ENCODE results near the gene CCDC146.
"Not testable (repeated sequence)": the region's sequence is repeated elsewhere in the genome, so short reads cannot be mapped to it uniquely, and the experiment has no call there.

CCDC146 gene, protein sequence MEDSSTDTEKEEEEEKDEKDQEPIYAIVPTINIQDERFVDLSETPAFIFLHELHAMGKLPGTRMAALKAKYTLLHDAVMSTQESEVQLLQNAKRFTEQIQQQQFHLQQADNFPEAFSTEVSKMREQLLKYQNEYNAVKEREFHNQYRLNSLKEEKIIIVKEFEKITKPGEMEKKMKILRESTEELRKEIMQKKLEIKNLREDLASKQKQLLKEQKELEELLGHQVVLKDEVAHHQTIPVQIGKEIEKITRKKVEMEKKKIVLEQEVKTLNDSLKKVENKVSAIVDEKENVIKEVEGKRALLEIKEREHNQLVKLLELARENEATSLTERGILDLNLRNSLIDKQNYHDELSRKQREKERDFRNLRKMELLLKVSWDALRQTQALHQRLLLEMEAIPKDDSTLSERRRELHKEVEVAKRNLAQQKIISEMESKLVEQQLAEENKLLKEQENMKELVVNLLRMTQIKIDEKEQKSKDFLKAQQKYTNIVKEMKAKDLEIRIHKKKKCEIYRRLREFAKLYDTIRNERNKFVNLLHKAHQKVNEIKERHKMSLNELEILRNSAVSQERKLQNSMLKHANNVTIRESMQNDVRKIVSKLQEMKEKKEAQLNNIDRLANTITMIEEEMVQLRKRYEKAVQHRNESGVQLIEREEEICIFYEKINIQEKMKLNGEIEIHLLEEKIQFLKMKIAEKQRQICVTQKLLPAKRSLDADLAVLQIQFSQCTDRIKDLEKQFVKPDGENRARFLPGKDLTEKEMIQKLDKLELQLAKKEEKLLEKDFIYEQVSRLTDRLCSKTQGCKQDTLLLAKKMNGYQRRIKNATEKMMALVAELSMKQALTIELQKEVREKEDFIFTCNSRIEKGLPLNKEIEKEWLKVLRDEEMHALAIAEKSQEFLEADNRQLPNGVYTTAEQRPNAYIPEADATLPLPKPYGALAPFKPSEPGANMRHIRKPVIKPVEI

DNA sequence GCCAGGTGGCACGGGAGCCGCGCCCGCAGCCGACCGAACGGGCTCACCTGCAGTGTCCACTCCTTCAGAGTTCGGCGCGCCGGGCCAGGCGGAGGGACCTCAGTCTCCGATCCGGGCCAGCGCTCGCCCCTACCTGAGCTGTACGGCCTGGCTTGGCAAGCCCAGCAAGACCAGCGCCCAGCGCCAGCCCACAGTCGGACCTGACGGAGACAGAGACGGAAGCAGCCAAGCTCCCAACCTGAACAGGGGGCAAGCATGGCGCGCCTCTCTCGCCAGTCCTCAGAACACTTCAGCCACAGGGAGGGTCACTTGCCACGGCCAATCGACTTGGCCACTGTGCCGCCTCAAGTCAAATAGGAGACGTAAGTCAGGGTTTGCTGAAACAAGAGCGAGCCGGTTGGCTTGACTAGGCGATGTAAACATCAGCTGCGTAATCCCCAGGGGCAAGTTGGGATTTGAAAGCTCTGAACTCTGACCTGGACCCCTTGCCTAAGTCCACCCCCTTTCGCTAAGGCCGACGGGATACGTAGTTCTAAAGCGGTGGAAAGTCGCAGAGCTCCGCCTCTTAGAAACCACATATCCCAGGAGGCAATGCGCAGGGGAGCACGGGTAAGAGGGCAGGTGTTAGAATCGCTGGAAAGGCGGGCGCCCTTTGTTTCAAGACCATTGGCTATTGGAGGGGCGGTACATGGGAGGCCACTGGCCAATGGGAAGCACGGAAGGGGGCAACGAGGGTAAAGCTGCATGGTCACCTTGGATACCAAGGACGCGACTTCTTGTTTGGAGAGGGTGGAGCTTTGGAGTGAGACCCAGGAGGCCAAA lies at the start of gene CCDC146:
CCDC146 (plus strand) TSS at position 756 of the 822 bp plus-strand sequence. CDS start 45,054 bp downstream, outside the sequence.
- DNase-seq = peak; percentile 96

DNA sequence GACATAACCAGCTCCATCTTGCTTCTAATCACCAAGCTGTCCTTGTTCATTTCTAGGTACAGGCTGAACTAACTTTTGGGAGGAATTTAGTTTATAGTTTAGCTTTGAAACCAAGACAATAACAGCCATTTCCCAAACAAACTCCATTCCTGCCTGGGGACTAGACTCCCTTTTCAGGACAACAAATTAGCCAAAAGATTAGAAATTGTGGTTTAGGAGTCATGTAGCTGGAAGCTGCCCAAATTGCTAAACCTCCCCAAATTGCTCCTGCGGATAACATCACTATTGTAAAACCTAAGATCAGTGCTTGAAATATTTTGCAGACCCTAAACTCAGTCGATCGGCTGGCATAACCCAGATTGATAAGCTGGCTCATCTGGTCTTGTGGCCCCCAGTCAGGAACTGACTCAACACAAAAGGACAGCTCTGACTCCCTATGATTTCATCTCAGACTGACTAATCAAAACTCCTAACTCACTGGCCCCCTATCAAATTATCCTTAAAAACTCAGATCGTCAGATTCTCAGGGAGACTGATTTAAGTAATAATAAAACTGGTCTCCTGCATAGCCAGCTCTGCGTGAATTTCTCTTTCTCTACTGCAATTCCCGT lies 47.5 kb upstream of the CCDC146 start:
- DNase-seq = not testable (repeated sequence)

DNA sequence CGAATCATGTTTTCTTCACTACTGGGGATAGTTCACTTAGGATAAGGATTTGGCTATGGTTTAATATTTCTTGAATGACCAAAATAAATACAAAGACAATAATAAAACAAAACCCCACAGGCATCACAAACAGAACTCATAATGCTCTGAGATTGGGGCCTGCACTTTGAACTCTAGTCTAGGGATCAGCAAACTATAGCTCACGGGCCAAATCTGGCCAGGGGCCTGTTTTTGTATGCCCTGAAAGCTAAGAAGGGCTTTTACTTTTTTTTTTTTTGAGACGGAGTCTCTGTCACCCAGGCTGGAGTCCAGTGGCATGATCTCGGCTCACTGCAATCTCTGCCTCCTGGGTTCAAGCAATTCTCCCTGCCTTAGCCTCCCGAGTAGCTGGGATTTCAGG lies 45.4 kb upstream of the CCDC146 start:
- not testable (repeated sequence) for DNase-seq

DNA sequence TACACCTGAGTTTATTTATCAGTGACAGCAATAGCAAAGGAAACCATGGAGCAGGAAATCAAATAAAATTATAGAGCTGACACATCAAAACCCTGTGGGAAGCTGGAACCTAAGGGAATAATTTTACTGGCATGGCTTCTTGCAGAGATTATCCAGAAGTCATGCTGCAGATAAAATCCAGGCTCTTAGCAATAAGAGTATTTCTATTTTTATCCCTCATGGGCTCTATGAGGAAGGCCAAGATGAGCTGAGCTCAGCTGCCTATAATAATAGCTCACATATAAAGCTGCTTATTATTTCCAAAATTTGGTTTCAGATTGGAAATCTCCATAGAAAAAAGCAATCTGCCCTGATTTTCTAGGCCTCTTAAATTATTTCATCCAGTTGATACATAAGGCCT lies 43.3 kb upstream of the CCDC146 start:
- DNase-seq = not testable (repeated sequence)

DNA sequence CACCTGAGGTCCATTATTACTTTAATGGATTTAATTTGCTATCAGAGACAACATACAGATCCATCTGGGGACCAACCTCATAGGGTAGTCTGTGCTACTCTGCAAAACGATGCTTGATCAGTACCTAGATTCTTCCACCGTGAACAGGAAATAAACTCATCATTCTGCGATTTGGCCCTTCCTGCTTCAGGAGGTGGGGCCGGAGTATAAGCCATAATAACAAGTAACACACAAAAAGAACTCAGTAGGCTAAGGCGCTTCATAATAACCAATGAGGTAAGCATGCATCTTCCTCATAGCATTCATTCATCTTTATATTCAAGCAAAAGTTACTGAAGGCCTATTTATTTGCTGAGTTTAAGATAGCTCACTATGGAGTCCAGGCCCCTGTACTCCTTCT lies 42.8 kb upstream of the CCDC146 start:
- DNase-seq = not testable (repeated sequence)

DNA sequence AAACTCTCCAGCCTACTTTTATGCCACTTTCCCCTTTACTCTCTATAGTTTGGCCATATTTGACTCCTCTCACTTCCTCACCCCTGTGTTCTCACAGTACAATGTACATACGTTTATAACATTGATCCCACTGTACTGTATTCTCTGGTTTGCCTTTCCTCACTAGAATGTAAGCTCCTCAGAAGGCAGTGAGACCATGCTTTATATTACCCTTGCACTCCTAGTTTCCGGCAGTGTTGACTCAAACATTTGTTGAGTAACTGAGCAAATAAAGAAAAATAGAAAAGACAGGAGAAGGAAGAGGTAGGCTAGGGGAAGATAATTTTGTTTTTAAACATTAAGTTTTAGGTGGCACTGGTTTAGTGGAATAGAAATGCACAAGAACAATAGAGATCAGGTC lies 42.2 kb upstream of the CCDC146 start:
- DNase-seq = not testable (repeated sequence)

DNA sequence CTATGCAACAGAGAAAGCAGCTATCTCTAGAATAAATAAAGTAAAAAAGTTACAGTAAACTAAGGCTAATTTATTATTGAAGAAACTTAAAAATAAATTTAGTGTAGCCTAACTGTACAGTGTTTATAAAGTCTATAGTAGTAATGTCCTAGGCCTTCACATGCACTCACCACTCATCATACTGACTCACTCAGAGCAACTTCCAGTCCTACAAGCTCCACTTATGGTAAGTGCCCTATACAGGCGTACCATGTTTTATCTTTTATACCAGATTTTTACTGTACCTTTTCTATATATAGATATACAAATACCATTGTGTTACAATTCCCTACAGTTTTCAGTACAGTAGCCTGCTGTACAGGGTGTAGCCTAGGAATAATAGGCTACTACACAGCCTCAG lies 40.2 kb upstream of the CCDC146 start:
- DNase-seq = not testable (repeated sequence)

DNA sequence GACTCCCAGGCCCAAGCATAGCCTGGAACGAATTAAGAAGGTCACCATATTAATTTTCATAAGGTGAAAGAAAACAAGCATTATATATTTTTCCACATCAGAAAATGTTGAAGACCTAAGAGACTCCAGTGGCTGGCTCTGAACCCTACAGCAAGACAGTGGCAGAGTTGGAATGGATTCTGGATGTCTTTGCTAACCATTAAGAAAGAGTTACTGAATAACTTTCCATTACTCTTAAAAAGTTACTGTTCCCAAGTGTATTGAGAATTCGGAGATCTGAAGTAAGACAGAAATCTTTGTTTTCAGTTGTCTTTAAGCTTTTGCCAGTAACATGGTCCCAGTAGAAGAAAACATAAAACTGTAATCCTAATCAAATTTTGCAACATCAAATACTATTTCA lies 30.1 kb upstream of the CCDC146 start:
- DNase-seq = not testable (repeated sequence)

DNA sequence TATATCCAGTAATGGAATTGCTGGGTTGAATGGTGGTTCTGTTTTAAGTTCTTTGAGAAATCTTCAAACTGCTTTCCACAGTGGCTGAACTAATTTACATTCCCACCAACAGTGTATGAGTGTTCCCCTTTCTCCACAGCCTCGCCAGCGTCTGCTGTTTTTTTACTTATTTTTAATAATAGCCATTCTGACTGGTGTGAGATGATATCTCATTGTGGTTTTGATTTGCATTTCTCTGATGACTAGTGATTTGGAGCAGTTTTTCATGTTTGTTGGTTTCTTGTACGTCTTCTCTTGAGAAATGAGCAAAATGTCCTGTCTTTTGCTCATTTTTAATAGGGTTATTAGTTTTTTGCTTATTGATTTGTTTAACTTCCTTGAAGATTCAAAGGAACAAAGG lies 21.9 kb upstream of the CCDC146 start:
- not testable (repeated sequence) for DNase-seq

DNA sequence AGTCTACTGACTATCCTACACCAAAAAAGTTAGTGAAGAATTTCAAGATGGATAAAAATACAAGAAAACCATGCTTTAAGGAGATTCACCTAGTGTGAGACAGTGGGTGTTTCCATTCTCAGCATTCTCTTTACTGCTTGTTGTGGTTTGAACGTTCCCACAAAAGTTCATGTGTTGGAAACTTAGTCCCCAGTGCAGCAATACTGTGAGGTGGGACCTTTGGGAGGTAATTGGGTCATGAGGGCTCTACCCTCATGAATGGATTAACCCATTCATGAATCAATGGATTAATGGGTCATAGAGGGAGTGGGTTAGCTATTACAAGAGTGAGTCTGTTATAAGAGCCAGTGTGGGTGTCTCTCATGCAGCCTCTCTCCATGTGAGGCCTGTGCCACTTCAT lies 21.2 kb upstream of the CCDC146 start:
- not testable (repeated sequence) for DNase-seq

DNA sequence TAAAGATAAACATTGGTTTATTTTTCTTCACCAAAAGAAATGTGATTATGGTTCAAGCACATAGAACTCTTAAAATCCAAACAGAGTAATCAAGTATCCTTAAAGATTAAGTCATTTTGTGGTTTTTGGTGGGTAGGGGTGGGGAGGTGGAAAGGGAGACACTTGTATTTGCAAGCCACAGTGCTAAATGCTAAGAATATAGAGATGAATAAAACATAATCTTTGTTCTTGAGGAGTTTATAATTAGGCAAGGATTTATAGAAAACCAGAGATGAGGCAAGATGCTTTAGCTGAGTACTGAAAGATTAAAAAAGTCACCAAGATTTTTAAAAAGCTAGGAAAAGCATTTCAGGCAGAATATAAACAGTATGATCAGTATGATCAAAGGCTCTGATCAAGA lies 19.7 kb upstream of the CCDC146 start:
- not testable (repeated sequence) for DNase-seq

DNA sequence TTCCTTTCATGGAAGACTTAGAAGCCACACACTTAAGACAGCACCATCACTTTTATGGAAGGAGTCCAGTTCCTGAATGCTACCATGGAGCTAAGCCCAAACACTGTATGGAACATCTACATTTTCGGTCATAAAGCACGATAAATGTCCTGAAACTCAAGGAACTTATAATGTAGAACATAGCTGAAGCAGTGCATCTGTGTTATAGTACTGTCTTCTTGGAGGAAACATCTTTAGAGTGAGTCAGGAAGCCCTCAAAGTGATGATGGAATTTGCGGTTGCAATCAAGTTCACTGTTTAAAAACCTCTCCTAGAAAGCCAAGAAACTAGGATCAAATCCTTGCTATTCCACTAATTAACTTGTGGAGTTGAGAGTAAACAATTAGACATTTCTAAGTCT lies 16.5 kb upstream of the CCDC146 start:
- not testable (repeated sequence) for DNase-seq

DNA sequence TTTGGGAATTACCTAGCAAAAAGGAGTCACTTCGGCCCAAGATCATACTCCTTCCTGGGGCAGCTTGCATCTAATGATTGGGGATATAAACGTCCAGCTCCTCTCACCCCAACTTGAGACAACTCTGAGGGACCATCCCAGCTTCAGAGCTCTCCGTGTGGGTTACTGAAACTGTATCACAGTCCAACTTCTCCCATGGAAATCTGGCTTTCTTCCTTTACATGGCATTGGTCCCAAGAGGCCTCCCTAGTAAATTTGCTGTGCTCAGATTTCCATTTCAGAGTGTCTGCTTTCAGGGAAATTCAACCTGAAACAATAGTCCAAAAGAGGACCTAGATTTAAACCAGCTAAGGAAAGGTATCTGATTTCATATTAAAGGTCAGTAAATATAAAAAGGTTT lies 14.8 kb upstream of the CCDC146 start:
- DNase-seq = not testable (repeated sequence)

DNA sequence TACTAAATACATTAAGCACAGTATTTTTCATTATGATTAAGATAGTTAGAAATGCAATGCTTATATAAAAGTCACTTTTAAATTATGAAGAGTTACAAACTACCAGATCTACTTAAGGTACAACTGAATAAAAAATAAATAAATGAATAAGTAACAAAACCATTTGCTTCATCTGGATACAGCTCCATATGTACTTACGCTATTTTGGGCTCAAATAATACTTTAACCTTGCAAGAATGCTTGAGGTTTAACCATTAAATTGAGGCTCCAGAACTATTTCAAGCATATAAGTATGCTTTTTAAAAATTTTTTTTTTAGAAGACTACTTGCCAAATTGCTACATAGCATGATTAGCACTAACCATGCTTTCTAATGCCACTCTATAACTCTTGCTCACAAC lies 14.1 kb upstream of the CCDC146 start:
- DNase-seq = not testable (repeated sequence)

DNA sequence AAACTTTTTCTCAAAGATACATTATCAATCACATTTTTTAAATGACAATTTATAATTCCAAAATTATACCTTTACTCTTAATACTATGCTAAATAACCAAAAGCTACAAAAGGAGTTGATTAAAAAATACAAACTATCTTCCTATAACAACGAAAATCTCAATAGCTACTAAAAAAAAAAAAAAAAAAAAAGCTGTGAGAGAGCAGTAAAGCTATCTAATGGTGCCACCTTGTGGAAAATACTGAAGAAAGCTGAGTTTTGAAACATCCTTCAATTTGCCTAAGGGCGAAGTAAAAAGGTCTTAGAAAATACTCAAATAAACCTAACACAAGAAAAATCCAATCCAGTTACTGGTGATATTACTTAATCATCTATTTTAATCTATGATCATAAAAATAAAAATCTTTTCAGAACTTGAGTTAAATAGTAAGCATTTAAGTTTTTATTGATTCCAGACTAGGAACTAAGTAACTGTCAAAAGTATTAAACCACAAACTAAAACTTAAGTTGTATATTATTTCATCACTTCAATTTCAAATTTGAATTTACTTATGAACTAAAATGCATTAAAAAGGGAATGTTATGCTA lies 9.6 kb upstream of the CCDC146 start:
- not testable (repeated sequence) for DNase-seq

DNA sequence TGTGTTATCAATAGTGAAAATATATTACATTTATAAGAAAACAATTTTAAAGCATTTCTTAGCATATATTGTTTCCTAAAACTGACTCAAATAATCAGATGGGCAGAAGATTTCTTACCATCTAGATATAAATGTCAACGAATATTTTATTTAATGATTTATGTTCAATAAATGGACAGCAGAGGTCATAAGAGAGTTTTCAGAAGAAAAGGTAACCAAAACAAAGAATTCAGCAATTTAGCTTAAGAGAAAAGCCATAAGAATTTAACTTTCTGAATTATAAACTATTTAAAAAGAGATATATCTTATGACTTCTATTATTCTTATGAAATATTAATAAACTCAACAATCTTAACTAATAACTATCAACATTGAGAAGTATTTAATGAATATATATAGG lies 3.1 kb downstream of the CCDC146 start:
- DNase-seq = not testable (repeated sequence)

DNA sequence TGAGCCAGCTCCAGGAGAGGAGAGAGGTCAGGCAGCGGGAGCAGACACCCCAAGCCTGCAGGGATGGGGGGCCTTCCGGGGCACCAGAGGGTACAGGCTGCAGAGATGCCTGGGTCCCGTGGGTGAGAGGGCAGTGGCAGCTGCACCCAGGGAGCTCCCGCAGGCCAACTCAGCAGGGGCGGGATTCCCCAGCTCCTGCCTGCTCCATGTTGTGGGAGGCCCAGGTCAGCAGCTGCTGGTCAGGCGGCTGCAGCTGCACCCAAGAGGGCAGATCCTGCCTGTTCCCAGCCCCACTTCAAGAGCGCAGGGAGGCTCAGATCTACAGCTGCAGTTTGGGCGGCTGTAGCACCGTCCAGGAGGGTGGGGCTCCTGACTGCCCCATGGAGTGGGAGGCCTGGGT lies 4.6 kb downstream of the CCDC146 start:
- peak; percentile 28 for DNase-seq

DNA sequence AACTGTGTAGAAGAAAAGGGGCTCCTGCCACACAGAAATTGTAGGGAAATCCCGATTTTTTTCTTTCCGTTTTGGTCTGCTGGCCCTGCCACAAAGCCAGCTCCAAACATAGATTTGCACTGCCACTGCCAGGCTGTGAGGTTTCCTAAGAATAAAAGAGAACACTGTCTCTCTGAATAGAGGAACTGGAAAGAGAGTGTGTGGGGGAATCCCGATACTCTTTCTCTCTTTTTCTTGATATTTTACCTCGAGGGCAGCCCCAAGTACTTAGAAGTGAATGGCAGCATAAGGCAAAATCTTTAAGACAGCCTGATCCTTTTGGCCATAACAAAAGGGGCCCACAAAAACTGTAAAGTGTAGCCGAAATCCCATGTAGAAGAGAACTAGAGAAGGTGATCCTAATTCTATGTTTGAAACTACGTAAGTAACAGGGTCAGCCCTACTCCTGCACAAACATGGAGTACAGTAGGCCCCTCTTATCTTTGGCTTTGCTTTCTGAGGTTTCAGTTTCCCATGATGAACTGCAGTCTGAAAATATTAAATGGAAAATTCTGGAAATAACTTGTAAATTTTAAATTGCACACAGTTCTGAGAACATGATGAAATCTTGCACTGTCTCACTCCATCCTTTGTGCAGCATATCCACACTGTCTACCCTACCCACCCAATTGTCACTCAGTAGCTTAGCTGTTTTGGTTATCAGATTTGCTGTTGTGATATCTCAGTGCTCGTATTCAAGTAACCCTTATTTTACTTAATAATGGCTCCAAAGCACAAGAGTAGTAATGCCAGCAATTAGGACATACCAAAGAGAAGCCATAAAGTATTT lies 6.4 kb downstream of the CCDC146 start:
- not testable (repeated sequence) for DNase-seq

DNA sequence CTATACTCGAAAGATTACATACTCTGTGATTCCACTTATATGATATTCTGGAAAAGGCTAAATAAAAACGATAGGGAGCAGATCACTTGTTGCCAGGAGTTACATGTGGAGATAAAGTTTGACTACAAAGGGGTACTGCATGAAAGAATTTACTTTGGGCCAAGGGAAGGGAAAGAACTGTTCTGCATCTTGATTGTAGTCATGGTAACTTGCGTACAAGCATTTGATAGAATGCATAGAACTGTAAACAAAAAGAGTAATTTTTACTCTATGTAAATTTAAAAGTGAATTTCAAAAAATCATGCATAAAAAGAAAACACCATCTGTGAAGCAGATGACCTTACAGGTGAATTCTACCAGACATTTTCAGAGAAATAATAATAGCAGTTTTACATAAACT lies 9.4 kb downstream of the CCDC146 start:
- DNase-seq = not testable (repeated sequence)

DNA sequence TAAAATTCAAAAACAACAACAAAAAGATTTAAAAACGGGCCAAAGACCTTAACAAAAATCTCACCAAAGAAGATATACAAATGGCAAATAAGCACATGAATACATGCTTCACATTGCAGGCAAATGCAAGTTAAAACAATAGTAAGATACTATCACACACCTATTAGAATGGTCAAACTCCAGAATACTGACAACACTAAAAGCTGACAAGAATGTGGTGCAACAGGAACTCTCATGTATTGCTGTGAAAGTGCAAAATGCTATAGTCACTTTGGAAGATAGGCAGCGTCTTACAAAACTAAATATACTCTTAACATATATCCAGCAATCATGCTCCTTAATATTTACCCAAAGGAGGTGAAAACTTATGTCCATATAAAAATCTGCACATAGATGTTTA lies 16.3 kb downstream of the CCDC146 start:
- not testable (repeated sequence) for DNase-seq

DNA sequence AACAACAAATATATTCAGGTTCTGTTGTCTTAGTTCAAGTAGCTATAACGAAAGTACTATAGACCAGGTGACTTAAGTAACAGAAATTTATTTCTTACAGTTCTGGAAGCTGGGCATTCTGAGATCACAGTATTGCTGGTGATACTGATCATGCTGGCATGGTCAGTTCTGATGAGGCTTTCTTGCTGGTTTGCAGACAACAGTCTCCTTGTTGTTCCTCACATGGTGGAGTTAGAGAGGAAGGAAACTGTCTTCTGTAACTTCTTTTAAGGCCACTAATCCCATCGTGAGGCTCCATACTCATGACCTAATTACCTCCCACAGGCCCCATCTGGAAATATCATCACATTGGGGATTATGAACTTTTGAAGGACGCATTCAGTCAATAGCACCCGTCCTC lies 17.9 kb downstream of the CCDC146 start:
- not testable (repeated sequence) for DNase-seq

Measured in right hindlimb (tissue), 1 donor.